HepG2 (cell line): ENCODE results near the gene NOS1AP. TPM values are rescaled to one million over a fixed set of nuclear protein-coding genes. Genes with fewer than 3 reads are reported as not detected.

ENCODE experiments used
- ATAC-seq: fragments of 200-7000 bp; cut with Tn5 transposase; 3 replicates; pipeline ENCODE4 v1.9.1; 2020; ENCODE audit warnings: mild to moderate bottlenecking, moderate library complexity
- BruUV-seq: library from RNA; stranded (reverse); fragments of 400-500 nt; replicated peaks from 2 replicates; lab custom pipeline; 2021; lab: Mats Ljungman, UMichigan
- CTCF ChIA-PET: fragments of 300-600 bp; formaldehyde crosslinking; extraction: SDS; loops from one replicate; lab custom pipeline; 2021; ENCODE audit warnings: low total read pairs, inconsistent platforms, low intra/inter-chr PET ratio; lab: Yijun Ruan, JAX
- POLR2A ChIA-PET: fragments of 350-600 bp; sonication (Branson Sonifier 250); formaldehyde crosslinking; loops from one replicate; lab custom pipeline; 2020; ENCODE audit warnings: antibody characterized with exemption, inconsistent platforms; lab: Yijun Ruan, JAX
- DNase-seq: peaks from one replicate; pipeline ENCODE4 v3.0.0-alpha.2; 2015; ENCODE audit warnings: low spot score
- FAIRE-seq: peaks from 3 replicates; lab custom pipeline; 2011; peaks lifted over from hg19 to GRCh38; lab: Jason Lieb, UNC
- H2AFZ ChIP-seq: one replicate; pipeline ENCODE4 v1.6.1; 2011; ENCODE audit warnings: low read length, inconsistent platforms
- H3K27ac ChIP-seq: fragments of 300-600 bp; 3 replicates; pipeline ENCODE4 v1.8.0; 2011; ENCODE audit warnings: mixed run types, mild to moderate bottlenecking, mixed read lengths, low read length, inconsistent platforms; ENCODE audit not compliant: insufficient read depth; ENCODE audit errors: extremely low read length
- H3K27me3 ChIP-seq, 2 experiments: fragments of 200-600 bp in 1 of 2; 2 replicates in 1 of 2; 3 replicates in 1 of 2; pipeline versions ENCODE4 v1.6.0 to v1.8.0; 2011; ENCODE audit warnings: low read length in 2 of 2, mild to moderate bottlenecking in 2 of 2, moderate library complexity in 2 of 2, inconsistent platforms in 1 of 2; ENCODE audit not compliant: insufficient read depth in 2 of 2, control insufficient read depth in 1 of 2
- H3K36me3 ChIP-seq, 2 experiments: fragments of 200-600 bp in 1 of 2; replicated peaks in 1 of 2; 2 replicates in 1 of 2; 3 replicates in 1 of 2; pipeline versions ENCODE4 v1.5.1 to v1.8.0; 2011; ENCODE audit warnings: low read length in 2 of 2, inconsistent platforms in 1 of 2; ENCODE audit not compliant: insufficient read depth in 2 of 2, control insufficient read depth in 1 of 2
- H3K4me1 ChIP-seq: 2 replicates; pipeline ENCODE4 v1.5.1; 2012; ENCODE audit warnings: low read length, inconsistent platforms; ENCODE audit not compliant: insufficient read depth
- H3K4me2 ChIP-seq: 2 replicates; pipeline ENCODE4 v1.6.0; 2011; ENCODE audit warnings: low read depth, low read length, inconsistent platforms
- H3K4me3 ChIP-seq, 3 experiments: fragments of 200-600 bp in 1 of 3; sonication (generic), shearing (Covaris generic) in 1 of 3; replicated peaks in 1 of 3; 2 replicates each; pipeline ENCODE4 v1.5.1; 2011 to 2016; ENCODE audit warnings: low read length in 3 of 3, inconsistent platforms in 2 of 3, low read depth in 2 of 3, mild to moderate bottlenecking in 2 of 3, control low read depth in 1 of 3, mixed read lengths in 1 of 3; ENCODE audit not compliant: insufficient read depth in 1 of 3
- H3K79me2 ChIP-seq: one replicate; pipeline ENCODE4 v1.6.1; 2011; ENCODE audit warnings: low read length, inconsistent platforms; ENCODE audit not compliant: insufficient read depth
- H3K9ac ChIP-seq: 2 replicates; pipeline ENCODE4 v1.6.0; 2011; ENCODE audit warnings: mild to moderate bottlenecking, low read depth, low read length, inconsistent platforms; ENCODE audit not compliant: insufficient read depth
- H3K9me3 ChIP-seq: 2 replicates; pipeline ENCODE4 v1.5.1; 2012; ENCODE audit warnings: mild to moderate bottlenecking, low read length
- H4K20me1 ChIP-seq: 2 replicates; pipeline ENCODE4 v1.6.0; 2011; ENCODE audit warnings: inconsistent platforms, mild to moderate bottlenecking, low read length, moderate library complexity; ENCODE audit not compliant: insufficient read depth
- ARID5B ChIP-seq: IDR thresholded peaks from 2 replicates; pipeline ENCODE4 v1.4.0; 2020; ENCODE audit warnings: mild to moderate bottlenecking, missing genetic modification reagents
- ETV5 ChIP-seq: IDR thresholded peaks from 2 replicates; pipeline ENCODE4 v1.6.1; 2018; ENCODE audit warnings: missing biosample characterization, missing genetic modification reagents, inconsistent platforms, borderline replicate concordance
- FOSL2 ChIP-seq: sonication (generic); formaldehyde crosslinking; IDR thresholded peaks from 2 replicates; pipeline ENCODE4 v1.4.0; 2020; ENCODE audit warnings: missing genetic modification reagents
- NFE2L2 ChIP-seq: fragments of 150-350 bp; IDR thresholded peaks from 2 replicates; pipeline ENCODE4 v1.6.1; 2014; ENCODE audit warnings: low read length
- PPARG ChIP-seq: conservative IDR thresholded peaks from 2 replicates; pipeline ENCODE4 v1.6.1; 2016; ENCODE audit warnings: missing biosample characterization, missing genetic modification reagents
- PRPF4 ChIP-seq: fragments of 200-400 bp; formaldehyde crosslinking; IDR thresholded peaks from 2 replicates; pipeline ENCODE4 v1.6.1; 2016; ENCODE audit warnings: low read length, low read depth; ENCODE audit not compliant: poor library complexity, severe bottlenecking
- PTBP1 ChIP-seq: fragments of 200-400 bp; formaldehyde crosslinking; IDR thresholded peaks from 2 replicates; pipeline ENCODE4 v1.6.1; 2018; ENCODE audit warnings: low read length, low read depth; ENCODE audit not compliant: poor library complexity, severe bottlenecking
- SALL1 ChIP-seq: sonication (generic); formaldehyde crosslinking; IDR thresholded peaks from 2 replicates; pipeline ENCODE4 v1.8.0; 2022; ENCODE audit warnings: mild to moderate bottlenecking, missing genetic modification reagents
- SOX5 ChIP-seq: IDR thresholded peaks from 2 replicates; pipeline ENCODE4 v1.6.1; 2016; ENCODE audit warnings: borderline replicate concordance
- TAF1 ChIP-seq: sonication (generic); formaldehyde crosslinking; IDR thresholded peaks from 2 replicates; pipeline ENCODE4 v1.4.0; 2020; ENCODE audit warnings: missing genetic modification reagents
- ZBTB43 ChIP-seq: sonication (generic); formaldehyde crosslinking; conservative IDR thresholded peaks from 2 replicates; pipeline ENCODE4 v1.4.0; 2020; ENCODE audit warnings: missing genetic modification reagents
- ZNF24 ChIP-seq: fragments of 450-650 bp; IDR thresholded peaks from 2 replicates; pipeline ENCODE4 v1.6.1; 2017; ENCODE audit warnings: antibody characterized with exemption, mild to moderate bottlenecking
- ZNF329 ChIP-seq: sonication (generic); formaldehyde crosslinking; IDR thresholded peaks from 2 replicates; pipeline ENCODE4 v1.9.0; 2021; ENCODE audit warnings: low read depth, mild to moderate bottlenecking, missing genetic modification reagents
- ZNF607 ChIP-seq: sonication (generic); formaldehyde crosslinking; IDR thresholded peaks from 2 replicates; pipeline ENCODE4 v1.5.1; 2020; ENCODE audit warnings: missing genetic modification reagents, mild to moderate bottlenecking, borderline replicate concordance
- ZNF674 ChIP-seq: sonication (generic); formaldehyde crosslinking; IDR thresholded peaks from 2 replicates; pipeline ENCODE4 v1.5.0; 2020; ENCODE audit warnings: low read depth, mild to moderate bottlenecking, missing genetic modification reagents
- ZNF746 ChIP-seq: sonication (generic); formaldehyde crosslinking; IDR thresholded peaks from 2 replicates; pipeline ENCODE4 v1.8.0; 2022; ENCODE audit warnings: mild to moderate bottlenecking, missing genetic modification reagents
- WGBS: methylation state at CpG from one replicate; pipeline ENCODE4 v1.1.6; 2017; ENCODE audit warnings: low lambda C conversion rate; 5-methylcytosine and 5-hydroxymethylcytosine counted together
- in situ Hi-C: cut with HindIII; loops from 2 replicates; pipeline ENCODE4 v1.10.0; 2017; ENCODE audit warnings: low pct_unique_long_range_greater_than_20kb; ENCODE audit not compliant: extremely low pct_ligation_motif_present
- intact Hi-C: fragments of 100-400 bp; cut with micrococcal nuclease; formaldehyde crosslinking; loops from one replicate; pipeline ENCODE4 v1.10.0; 2022; ENCODE audit not compliant: unreplicated experiment
- polyA plus RNA-seq, 8 experiments: library from polyadenylated mRNA; depleted of rRNA in 3 of 8; stranded (reverse) in 7 of 8; unstranded in 1 of 8; fragments of >200 nt; fragmentation: Illumina TruSeq in 4 of 8; extraction: Trizol in 4 of 8; gene quantifications; 2 replicates each; pipeline versions ENCODE4 v1.2.1 to v1.2.3, GENCODE V29; 2011 to 2016; ENCODE audit warnings: low read depth in 4 of 8, missing spikeins in 1 of 8, mixed read lengths in 1 of 8; ENCODE audit not compliant: insufficient read depth in 1 of 8
- total RNA-seq, 5 experiments: library from RNA; depleted of rRNA; stranded (reverse); fragments of >200 nt; fragmentation: Illumina TruSeq; extraction: Trizol; gene quantifications; 2 replicates each; pipeline ENCODE4 v1.2.3, GENCODE V29; 2016; ENCODE audit warnings: low read depth in 1 of 5
- TF ChIP-seq, protein P1 (sequence below): IDR thresholded peaks from 2 replicates; pipeline ENCODE4 v1.6.1; 2016; ENCODE audit warnings: missing genetic modification reagents, missing compliant biosample characterization
- TF ChIP-seq, protein P2 (sequence below): sonication (generic); formaldehyde crosslinking; IDR thresholded peaks from 2 replicates; pipeline ENCODE4 v1.8.1; 2023; ENCODE audit warnings: missing genetic modification reagents, inconsistent platforms, borderline replicate concordance

NOS1AP gene
- total and polyA plus RNA-seq, 2 of the 13 experiments (the other 11 are each of a cell fraction or from before 2014, with no cell fraction given) = 2.0 to 3.3 TPM

GRCh38 chr1:162088281-162088969 is 18.9 kb downstream of the NOS1AP start:
- H2AFZ ChIP-seq = no peak overlapping the region
- no peak overlapping the region for H3K9ac ChIP-seq
- WGBS = 70% methylated on average over 5 of the region's 5 CpGs
- peaks cover 0 to 1% of the 10 kb centered on the region in 2 experiments; a peak in 1 of 5 replicates for H3K36me3 ChIP-seq
- H3K79me2 ChIP-seq = peaks cover 77% of the 10 kb centered on the region
- H3K9me3 ChIP-seq = no peaks in the 10 kb centered on the region
- no peaks in the 10 kb centered on the region for H4K20me1 ChIP-seq
- no peak overlapping the region for H3K4me3 ChIP-seq
- intact Hi-C loops = no loop called here
- in situ Hi-C loops = no loop called here
- peak overlapping the region; percentile 35 for H3K27ac ChIP-seq
- no peaks in the 10 kb centered on the region for H3K27me3 ChIP-seq
- CTCF ChIA-PET = no interaction called here
- H3K4me1 ChIP-seq = peaks cover 97% of the 10 kb centered on the region
- no peak for FAIRE-seq
- ATAC-seq = no peak
- no TSS peak for BruUV-seq
- POLR2A ChIA-PET = no interaction called here
- DNase-seq = no peak
- peak overlapping the region; percentile 25; the same call in 1 of the 2 replicates for H3K4me2 ChIP-seq
- TF ChIP-seq PRPF4 (no peak), ARID5B (0 out of 2 replicates have a peak, but pooled peaks have one; percentile 15), PTBP1 (no peak), PPARG (peak; percentile 82), ZNF24 (no peak), SALL1 (CRISPR knock-in tag) (peak; percentile 56), ZBTB43 (no peak), ZNF674 (CRISPR knock-in tag) (no peak), ZNF746 (CRISPR knock-in tag) (no peak), ZNF329 (CRISPR knock-in tag) (no peak), SOX5 (CRISPR knock-in tag) (peak; percentile 47; the same call in 1 of the 2 replicates), ZNF607 (CRISPR knock-in tag) (no peak), TAF1 (CRISPR knock-in tag) (no peak), ETV5 (peak; percentile 38; the same call in 1 of the 2 replicates), FOSL2 (peak; percentile 29; the same call in 1 of the 2 replicates), NFE2L2 (no peak)
- TF ChIP-seq, protein P1, sequence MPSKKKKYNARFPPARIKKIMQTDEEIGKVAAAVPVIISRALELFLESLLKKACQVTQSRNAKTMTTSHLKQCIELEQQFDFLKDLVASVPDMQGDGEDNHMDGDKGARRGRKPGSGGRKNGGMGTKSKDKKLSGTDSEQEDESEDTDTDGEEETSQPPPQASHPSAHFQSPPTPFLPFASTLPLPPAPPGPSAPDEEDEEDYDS = no peak
- TF ChIP-seq, protein P2, sequence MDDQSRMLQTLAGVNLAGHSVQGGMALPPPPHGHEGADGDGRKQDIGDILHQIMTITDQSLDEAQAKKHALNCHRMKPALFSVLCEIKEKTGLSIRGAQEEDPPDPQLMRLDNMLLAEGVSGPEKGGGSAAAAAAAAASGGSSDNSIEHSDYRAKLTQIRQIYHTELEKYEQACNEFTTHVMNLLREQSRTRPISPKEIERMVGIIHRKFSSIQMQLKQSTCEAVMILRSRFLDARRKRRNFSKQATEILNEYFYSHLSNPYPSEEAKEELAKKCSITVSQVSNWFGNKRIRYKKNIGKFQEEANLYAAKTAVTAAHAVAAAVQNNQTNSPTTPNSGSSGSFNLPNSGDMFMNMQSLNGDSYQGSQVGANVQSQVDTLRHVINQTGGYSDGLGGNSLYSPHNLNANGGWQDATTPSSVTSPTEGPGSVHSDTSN = no peak
